Prostate gland (tissue), 2 donors: ENCODE data around the gene RPL35.

ENCODE experiments used
- CTCF ChIP-seq, 4 experiments: fragments of 200-600 bp in 2 of 4; fragments of 450-650 bp in 2 of 4; sonication (generic) in 2 of 4; IDR thresholded peaks; 1 replicate in 3 of 4; 2 replicates in 1 of 4; pipeline ENCODE4 v1.5.1; 2016 to 2019; ENCODE audit warnings: antibody characterized with exemption in 4 of 4, mild to moderate bottlenecking in 2 of 4, moderate library complexity in 2 of 4
- POLR2AphosphoS5 ChIP-seq: sonication (generic); formaldehyde crosslinking; IDR thresholded peaks from one replicate; pipeline ENCODE4 v1.6.1; 2017; ENCODE audit warnings: antibody characterized with exemption

GRCh38 chr9:124839612-124840299 is 22.0 kb downstream of the RPL35 start:
- TF ChIP-seq POLR2AphosphoS5 (no peak), CTCF (IDR thresholded peaks at IDR 0.05) (peak in 1 of 4 experiments; percentile 51)
